Tibial artery (tissue), 4 donors: ENCODE results near the gene COL4A5.
A peak's percentile ranks its signal among the peaks of the same experiment; 100 is the strongest.

Experiments used
- DNase-seq, 2 donors: peaks; one replicate each; pipeline ENCODE4 v3.0.0-alpha.2; 2019
- H3K27ac ChIP-seq, 2 donors: fragments of 200-600 bp; sonication (generic) in 1 of 2; 1 replicate in 1 of 2; 2 replicates in 1 of 2; pipeline ENCODE4 v1.5.1; 2018 to 2019; ENCODE audit warnings: mild to moderate bottlenecking in 1 of 2
- H3K27me3 ChIP-seq, 2 donors: fragments of 200-600 bp; sonication (generic) in 1 of 2; one replicate each; pipeline versions ENCODE4 v1.5.1 to v1.6.0; 2016 to 2019
- H3K36me3 ChIP-seq, 3 donors: fragments of 200-600 bp; sonication (generic) in 2 of 3; one replicate each; pipeline ENCODE4 v1.5.1; 2016 to 2019; ENCODE audit warnings: mild to moderate bottlenecking in 2 of 3
- H3K4me1 ChIP-seq, 4 donors: fragments of 200-600 bp; sonication (generic) in 2 of 4; 1 replicate in 3 of 4; 2 replicates in 1 of 4; pipeline ENCODE4 v1.5.1; 2016 to 2019
- H3K4me3 ChIP-seq, 2 donors: fragments of 200-600 bp; sonication (generic) in 1 of 2; 1 replicate in 1 of 2; 2 replicates in 1 of 2; pipeline ENCODE4 v1.5.1; 2018 to 2019; ENCODE audit warnings: mild to moderate bottlenecking in 2 of 2
- H3K9me3 ChIP-seq, 3 donors: fragments of 200-600 bp; sonication (generic) in 1 of 3; one replicate each; pipeline ENCODE4 v1.5.1; 2016 to 2019
- intact Hi-C: fragments of 100-400 bp; cut with DNase I; formaldehyde crosslinking; loops from one replicate; pipeline ENCODE4 v1.15.0; 2023; ENCODE audit warnings: low total_unique reads
- TF ChIP-seq, protein P1 (sequence below), 2 experiments: fragments of 200-600 bp in 1 of 2; fragments of 450-650 bp in 1 of 2; IDR thresholded peaks; one replicate each; pipeline ENCODE4 v1.5.1; 2017 to 2019; ENCODE audit warnings: antibody characterized with exemption in 2 of 2, mild to moderate bottlenecking in 1 of 2, moderate library complexity in 1 of 2

The COL4A5 gene

DNA sequence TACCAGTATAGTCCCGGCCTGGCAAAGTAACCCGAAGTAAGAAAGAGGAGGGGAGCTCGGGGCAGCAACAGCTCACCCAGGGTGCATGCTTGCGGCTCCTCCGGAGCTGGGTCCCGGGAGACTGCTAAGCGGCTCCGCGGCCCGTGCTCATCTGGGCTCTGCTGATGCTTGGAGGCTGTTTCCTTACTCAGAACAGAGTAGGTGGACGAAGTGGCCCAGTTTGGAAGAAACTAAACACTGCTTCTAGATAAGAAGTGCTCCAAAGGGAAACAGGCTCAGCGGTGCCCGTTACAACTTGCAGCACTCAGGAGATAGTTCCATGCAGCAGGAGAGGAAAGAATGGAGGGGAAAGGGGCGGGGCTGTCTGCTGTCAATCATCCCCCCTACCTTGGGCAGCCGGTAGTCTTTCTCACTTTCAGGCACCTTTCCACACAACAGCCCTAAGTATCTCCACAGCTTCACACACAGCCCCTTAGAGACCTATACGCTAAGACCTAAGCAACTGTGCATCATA, 1.5 kb upstream of the COL4A5 start, which contains the start of gene COL4A6:
Gene COL4A6 (minus strand): TSS at position 313 of the 514 bp plus-strand sequence. CDS start 226 bp downstream, at position 87.
- intact Hi-C loops: no loop called here
- Histone ChIP-seq H3K27ac (peak within 1 kb of the TSS; percentile 79 to 83), H3K4me1 (peaks cover 0 to 4% (median 0%) of the 10 kb centered on the region in 4 donors)

DNA sequence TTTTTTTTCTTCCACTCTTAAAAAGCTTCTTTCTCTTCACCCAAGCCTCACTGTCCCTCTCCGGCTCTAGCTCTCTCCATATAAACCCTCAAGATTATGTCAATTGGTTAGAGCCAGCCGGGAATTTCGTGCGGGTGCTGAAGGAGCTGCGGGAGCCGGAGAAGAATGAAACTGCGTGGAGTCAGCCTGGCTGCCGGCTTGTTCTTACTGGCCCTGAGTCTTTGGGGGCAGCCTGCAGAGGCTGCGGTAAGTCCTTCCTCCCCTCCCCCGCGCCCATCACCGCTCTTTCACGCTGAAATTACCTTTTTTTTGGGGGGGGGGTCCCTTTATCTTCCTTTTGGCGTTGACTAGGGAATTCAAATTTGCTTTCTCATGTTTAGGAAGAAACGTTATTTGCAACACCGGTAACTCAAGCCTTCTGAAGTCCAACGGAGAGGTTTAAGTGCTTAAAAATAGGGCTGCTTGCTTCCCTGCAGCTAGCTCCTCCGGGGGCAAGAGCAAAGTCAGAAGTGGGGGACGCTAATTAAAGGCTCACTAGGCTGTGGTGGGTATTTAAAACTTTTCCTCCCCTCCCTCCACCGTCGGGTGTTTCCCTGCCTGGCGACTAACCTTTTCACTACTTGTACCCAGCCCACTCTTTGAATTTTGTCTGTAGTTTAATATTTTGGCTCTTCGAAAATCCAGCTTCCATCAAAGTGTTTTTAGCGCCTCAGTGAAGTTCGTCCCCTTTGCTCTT, 491 bp downstream of the COL4A5 start:
- no peaks in the 10 kb centered on the region for H3K27me3 ChIP-seq
- peak in 1 of 2 donors; percentile 47 for DNase-seq
- H3K4me1 ChIP-seq: peaks cover 0 to 4% (median 0%) of the 10 kb centered on the region in 4 donors
- H3K9me3 ChIP-seq: peaks cover 0 to 8% (median 0%) of the 10 kb centered on the region in 3 donors
- TF ChIP-seq, protein P1, sequence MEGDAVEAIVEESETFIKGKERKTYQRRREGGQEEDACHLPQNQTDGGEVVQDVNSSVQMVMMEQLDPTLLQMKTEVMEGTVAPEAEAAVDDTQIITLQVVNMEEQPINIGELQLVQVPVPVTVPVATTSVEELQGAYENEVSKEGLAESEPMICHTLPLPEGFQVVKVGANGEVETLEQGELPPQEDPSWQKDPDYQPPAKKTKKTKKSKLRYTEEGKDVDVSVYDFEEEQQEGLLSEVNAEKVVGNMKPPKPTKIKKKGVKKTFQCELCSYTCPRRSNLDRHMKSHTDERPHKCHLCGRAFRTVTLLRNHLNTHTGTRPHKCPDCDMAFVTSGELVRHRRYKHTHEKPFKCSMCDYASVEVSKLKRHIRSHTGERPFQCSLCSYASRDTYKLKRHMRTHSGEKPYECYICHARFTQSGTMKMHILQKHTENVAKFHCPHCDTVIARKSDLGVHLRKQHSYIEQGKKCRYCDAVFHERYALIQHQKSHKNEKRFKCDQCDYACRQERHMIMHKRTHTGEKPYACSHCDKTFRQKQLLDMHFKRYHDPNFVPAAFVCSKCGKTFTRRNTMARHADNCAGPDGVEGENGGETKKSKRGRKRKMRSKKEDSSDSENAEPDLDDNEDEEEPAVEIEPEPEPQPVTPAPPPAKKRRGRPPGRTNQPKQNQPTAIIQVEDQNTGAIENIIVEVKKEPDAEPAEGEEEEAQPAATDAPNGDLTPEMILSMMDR (IDR thresholded peaks at IDR 0.05): no peak
- no peaks in the 10 kb centered on the region for H3K36me3 ChIP-seq
- intact Hi-C loops: no loop called here
- peak overlapping the region; percentile 79 to 83 for H3K27ac ChIP-seq
- H3K4me3 ChIP-seq: peak overlapping the region; percentile 62

More for the DNA sequence above, 1.5 kb upstream of the COL4A5 start, which contains the start of gene COL4A6:
- Histone ChIP-seq H3K27me3 (no peaks in the 10 kb centered on the region), H3K36me3 (no peaks in the 10 kb centered on the region), H3K4me3 (peak within 1 kb of the TSS; percentile 62), H3K9me3 (no peaks in the 10 kb centered on the region)
- DNase-seq: peak in 1 of 2 donors; percentile 60
- TF ChIP-seq, protein P1 (IDR thresholded peaks at IDR 0.05): no peak

DNA sequence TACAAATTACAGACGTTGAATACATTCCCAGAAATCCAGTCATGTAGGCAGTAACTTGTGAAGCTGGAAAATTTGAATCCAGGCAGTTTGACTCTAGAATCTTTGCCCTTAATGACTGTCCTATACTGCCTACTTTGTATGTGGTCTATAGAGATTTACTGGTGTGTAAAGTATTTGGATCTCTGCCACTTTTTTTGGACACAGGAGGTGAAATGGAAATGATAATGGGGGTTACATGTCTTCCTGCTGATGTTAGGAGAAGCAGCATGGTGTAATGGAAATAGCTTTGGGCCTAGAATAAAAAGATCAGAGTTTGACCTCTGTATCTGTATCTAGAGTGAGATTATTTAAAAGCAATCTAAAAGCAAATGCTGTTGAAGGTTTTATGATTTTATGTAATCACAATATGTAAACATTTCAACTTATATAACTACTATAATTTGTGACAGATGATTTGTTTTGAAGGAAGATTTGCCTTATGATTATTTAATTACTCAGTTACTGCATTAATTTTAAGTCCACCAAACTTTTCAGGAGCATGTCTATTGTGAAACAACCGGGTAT, 3.3 kb downstream of the COL4A5 start:
- peaks cover 0 to 8% (median 0%) of the 10 kb centered on the region in 3 donors for H3K9me3 ChIP-seq
- H3K27me3 ChIP-seq: no peaks in the 10 kb centered on the region
- DNase-seq: no peak
- intact Hi-C loops: no loop called here
- TF ChIP-seq, protein P1 (IDR thresholded peaks at IDR 0.05): no peak
- no peaks in the 10 kb centered on the region for H3K4me1 ChIP-seq
- peak overlapping the region; percentile 62 for H3K4me3 ChIP-seq
- H3K36me3 ChIP-seq: no peaks in the 10 kb centered on the region
- peak overlapping the region; percentile 8 to 83 for H3K27ac ChIP-seq

DNA sequence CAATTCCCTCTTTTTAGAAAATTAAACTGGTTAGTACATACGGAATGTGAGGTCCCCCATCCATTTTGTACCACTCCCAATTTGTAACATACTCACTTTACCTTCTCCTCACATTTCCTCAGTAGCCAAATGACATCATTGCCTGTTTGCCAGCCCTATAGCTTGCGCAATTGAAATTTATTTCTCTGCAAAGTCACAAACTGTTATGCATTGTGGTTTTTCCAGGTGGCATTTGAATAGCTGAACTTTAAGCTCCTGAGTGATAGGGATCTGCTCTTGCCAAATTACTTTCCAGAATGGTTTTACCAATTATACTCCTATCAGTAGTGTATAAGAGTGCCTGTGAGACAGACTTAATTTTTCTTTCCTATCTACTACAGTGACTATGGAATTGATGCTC, 7.7 kb downstream of the COL4A5 start:
- DNase-seq: no peak
- peaks cover 0 to 6% (median 0%) of the 10 kb centered on the region in 4 donors for H3K4me1 ChIP-seq
- H3K4me3 ChIP-seq: no peak overlapping the region
- no peak overlapping the region for H3K27ac ChIP-seq
- peaks cover 0 to 8% (median 0%) of the 10 kb centered on the region in 3 donors for H3K9me3 ChIP-seq
- TF ChIP-seq, protein P1 (IDR thresholded peaks at IDR 0.05): no peak
- no peaks in the 10 kb centered on the region for H3K36me3 ChIP-seq
- intact Hi-C loops: no loop called here
- no peaks in the 10 kb centered on the region for H3K27me3 ChIP-seq

DNA sequence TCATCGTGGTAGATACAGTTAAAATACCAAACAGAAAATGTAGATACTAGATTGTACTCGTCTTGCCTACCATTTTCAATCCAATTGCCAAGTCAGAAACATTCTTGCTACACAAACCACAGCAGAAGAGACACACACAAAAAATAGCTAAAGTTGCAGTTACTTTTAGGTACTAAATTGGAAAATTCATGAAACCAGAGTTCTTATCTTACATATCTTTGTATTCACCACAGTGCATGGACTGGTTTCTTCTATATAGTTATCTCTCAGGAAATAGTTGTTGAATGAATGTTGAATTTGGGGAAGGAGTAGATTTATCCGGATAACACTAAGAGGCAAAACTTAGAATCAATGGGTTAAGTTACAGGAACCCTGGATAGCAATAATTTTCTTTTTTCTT, 14.2 kb downstream of the COL4A5 start:
- Histone ChIP-seq H3K27me3 (no peaks in the 10 kb centered on the region), H3K27ac (no peak overlapping the region), H3K36me3 (no peaks in the 10 kb centered on the region), H3K4me1 (peaks cover 0 to 6% (median 0%) of the 10 kb centered on the region in 4 donors), H3K4me3 (no peak overlapping the region), H3K9me3 (no peaks in the 10 kb centered on the region)
- DNase-seq: no peak
- TF ChIP-seq, protein P1 (IDR thresholded peaks at IDR 0.05): no peak
- intact Hi-C loops: no loop called here
